ENCODE results near the gene AIFM3. TPM values are rescaled to one million over a fixed set of nuclear protein-coding genes. Genes with fewer than 3 reads are reported as not detected.

The AIFM3 gene
- total RNA-seq, 4 donors from 2014 or later: 112 to 150 (median 126) TPM

GRCh38 chr22:21016644-21017420, 49.8 kb downstream of the AIFM3 start:
- intact Hi-C loops (cut with DNase I; ENCODE audit: low total_unique reads): no loop called here
- TF ChIP-seq EP300 (IDR thresholded peaks at IDR 0.05; ENCODE audit: low read depth) (no peak), POLR2A (IDR thresholded peaks at IDR 0.05) (no peak), POLR2AphosphoS5 (IDR thresholded peaks at IDR 0.05) (no peak)
- no peaks in the 10 kb centered on the region for H3K9me3 ChIP-seq
- no peaks in the 10 kb centered on the region for H3K27me3 ChIP-seq
- peaks cover 14 to 27% (median 20%) of the 10 kb centered on the region in 4 donors for H3K4me1 ChIP-seq
- no peaks in the 10 kb centered on the region for H3K36me3 ChIP-seq
- in situ Hi-C loops (cut with MboI; ENCODE audit: low pct_ligation_motif_present in 1 of 4, low pct_unique_long_range_greater_than_20kb in 1 of 4, low sequenced_read_pairs in 3 of 4): no loop called here
- no peak for DNase-seq
- 70 to 100% methylated on average over 1 to 13 of the region's 13 CpGs for WGBS, 2 donors (ENCODE audit: low coverage in 1 of 2)
- no peak overlapping the region for H3K4me3 ChIP-seq
- H3K27ac ChIP-seq: no peak overlapping the region

GRCh38 chr22:21018314-21018713, 51.3 kb downstream of the AIFM3 start:
- Histone ChIP-seq H3K27ac (no peak overlapping the region), H3K9me3 (no peaks in the 10 kb centered on the region), H3K4me1 (peaks cover 14 to 27% (median 20%) of the 10 kb centered on the region in 4 donors), H3K4me3 (no peak overlapping the region), H3K27me3 (no peaks in the 10 kb centered on the region), H3K36me3 (no peaks in the 10 kb centered on the region)
- 86% methylated on average over 4 of the region's 4 CpGs; no CpG with 5 or more reads in 1 of the 2 donors for WGBS, 2 donors (ENCODE audit: low coverage in 1 of 2)
- TF ChIP-seq POLR2A (IDR thresholded peaks at IDR 0.05) (no peak), EP300 (IDR thresholded peaks at IDR 0.05; ENCODE audit: low read depth) (no peak), CTCF (IDR thresholded peaks at IDR 0.05) (no peak), POLR2AphosphoS5 (IDR thresholded peaks at IDR 0.05) (no peak)
- DNase-seq: no peak
- in situ Hi-C loops (cut with MboI; ENCODE audit: low pct_ligation_motif_present in 1 of 4, low pct_unique_long_range_greater_than_20kb in 1 of 4, low sequenced_read_pairs in 3 of 4): no loop called here
- intact Hi-C loops (cut with DNase I; ENCODE audit: low total_unique reads): no loop called here

- Histone ChIP-seq H3K27me3 (no peaks in the 10 kb centered on the region), H3K4me1 (peaks cover 0 to 3% (median 0%) of the 10 kb centered on the region in 4 donors), H3K9me3 (no peaks in the 10 kb centered on the region), H3K27ac (no peak overlapping the region), H3K36me3 (no peaks in the 10 kb centered on the region), H3K4me3 (no peak overlapping the region)
- DNase-seq: no peak
- TF ChIP-seq CTCF (IDR thresholded peaks at IDR 0.05) (peak in 2 of 5 experiments; percentile 11 to 22), POLR2AphosphoS5 (IDR thresholded peaks at IDR 0.05) (no peak), POLR2A (IDR thresholded peaks at IDR 0.05) (no peak), EP300 (IDR thresholded peaks at IDR 0.05; ENCODE audit: low read depth) (no peak)
- intact Hi-C loops (cut with DNase I; ENCODE audit: low total_unique reads) (loop anchor here (10.0 kb wide), 1 partner anchor 54 kb away; no protein-coding TSS in a partner anchor), in situ Hi-C loops (cut with MboI; ENCODE audit: low pct_ligation_motif_present in 1 of 4, low pct_unique_long_range_greater_than_20kb in 1 of 4, low sequenced_read_pairs in 3 of 4) (no loop called here)
- 53 to 56% methylated on average over 3 to 7 of the region's 7 CpGs for WGBS, 2 donors (ENCODE audit: low coverage in 1 of 2)
Measured at GRCh38 chr22:21020802-21021429, 53.9 kb downstream of the AIFM3 start.

- TF ChIP-seq CTCF (IDR thresholded peaks at IDR 0.05): no peak
- TF ChIP-seq POLR2A (IDR thresholded peaks at IDR 0.05): no peak
- no peak for TF ChIP-seq POLR2AphosphoS5 (IDR thresholded peaks at IDR 0.05)
- no peak for TF ChIP-seq EP300 (IDR thresholded peaks at IDR 0.05; ENCODE audit: low read depth)
- Histone ChIP-seq H3K27ac (no peak overlapping the region), H3K9me3 (no peaks in the 10 kb centered on the region), H3K36me3 (no peaks in the 10 kb centered on the region), H3K4me1 (no peaks in the 10 kb centered on the region), H3K4me3 (no peak overlapping the region), H3K27me3 (no peaks in the 10 kb centered on the region)
- WGBS, 2 donors (ENCODE audit: low coverage in 1 of 2): 75 to 100% methylated on average over 1 to 10 of the region's 10 CpGs
- no peak for DNase-seq
- in situ Hi-C loops (cut with MboI; ENCODE audit: low pct_ligation_motif_present in 1 of 4, low pct_unique_long_range_greater_than_20kb in 1 of 4, low sequenced_read_pairs in 3 of 4): no loop called here
- intact Hi-C loops (cut with DNase I; ENCODE audit: low total_unique reads): loop anchor here (10.0 kb wide), 1 partner anchor 52 kb away; no protein-coding TSS in a partner anchor
Measured at GRCh38 chr22:21022507-21022906, 55.5 kb downstream of the AIFM3 start.

Measured in transverse colon (tissue), 4 donors.